Measurements from ENCODE around the gene SCD. TPM values are rescaled to one million over a fixed set of nuclear protein-coding genes. Genes with fewer than 3 reads are reported as not detected.

Gene SCD
- total and polyA plus RNA-seq, 9 of the 15 experiments (the other 6 are each of a cell fraction or from before 2014, with no cell fraction given) = 114 to 486 (median 188) TPM

GRCh38 chr10:100376656-100377055, 29.6 kb downstream of the SCD start (continued):
- TF ChIP-seq RCOR1 (IDR thresholded peaks at IDR 0.05; ENCODE audit: borderline replicate concordance in 1 of 2, low read depth in 2 of 2, low read length in 2 of 2) (0 out of 4 replicates have a peak, but pooled peaks of 1 of the 2 experiments have one; percentile 22), GATAD2B (IDR thresholded peaks at IDR 0.05; ENCODE audit: borderline replicate concordance) (peak; percentile 29; the same call in 1 of the 2 replicates)

GRCh38 chr10:100377830-100378229, 30.8 kb downstream of the SCD start:
- ATAC-seq (no peak), DNase-seq (ENCODE audit: extremely low read depth in 1 of 4, low spot score in 3 of 4) (no peak), FAIRE-seq (peak; percentile 26)
- H3K9me3 ChIP-seq (replicated peaks; ENCODE audit: control insufficient read depth, insufficient read depth, low read depth, low read length) = no peaks in the 10 kb centered on the region
- ChIA-PET CTCF (ENCODE audit: low intra/inter-chr PET ratio) (no interaction called here), POLR2A (interaction anchor here (1.4 kb wide), 1 partner anchor 14 kb away, joined by 3 read pairs; no protein-coding TSS in a partner anchor)
- peaks cover 4% of the 10 kb centered on the region; the same call in 2 of the 3 replicates for H3K36me3 ChIP-seq (ENCODE audit: control insufficient read depth, insufficient read depth, low read length)
- in situ Hi-C loops (cut with MboI) (no loop called here), intact Hi-C loops (cut with micrococcal nuclease) (no loop called here)
- no TSS peak for BruUV-seq (replicated peaks)
- no peak overlapping the region; a peak in 1 of 4 replicates for H3K9ac ChIP-seq (ENCODE audit: insufficient read depth in 1 of 2, low read depth in 2 of 2, low read length in 2 of 2)
- 70% methylated on average over 4 of the region's 5 CpGs for WGBS (ENCODE audit: insufficient coverage, low coverage, missing lambda C conversion rate)
- H3K4me3 ChIP-seq = no peak overlapping the region
- no peaks in the 10 kb centered on the region for H4K20me1 ChIP-seq (replicated peaks; ENCODE audit: control insufficient read depth, insufficient read depth, low read length)
- H3K4me2 ChIP-seq (ENCODE audit: insufficient read depth, low read length) = no peak overlapping the region
- peaks cover 3 to 12% of the 10 kb centered on the region in 2 experiments; a peak in 4 of 5 replicates for H3K4me1 ChIP-seq (replicated peaks in 1 of 2; ENCODE audit: control insufficient read depth in 2 of 2, insufficient read depth in 2 of 2, low read length in 2 of 2)
- H3K27ac ChIP-seq (ENCODE audit: extremely low read depth, low read depth, low read length) = no peak overlapping the region
- H2AFZ ChIP-seq (ENCODE audit: low read depth, low read length) = no peak overlapping the region
- no peak for TF ChIP-seq MED1 (CRISPR knock-in tag; IDR thresholded peaks at IDR 0.05; ENCODE audit: borderline replicate concordance)
- 0 out of 2 replicates have a peak, but pooled peaks have one; percentile 18 for TF ChIP-seq ATF3 (IDR thresholded peaks at IDR 0.05)
- TF ChIP-seq ATF3 (CRISPR knock-in tag; conservative IDR thresholded peaks at IDR 0.05) = no peak
- no peak for TF ChIP-seq BCL6 (CRISPR knock-in tag; IDR thresholded peaks at IDR 0.05)
- TF ChIP-seq, protein P1, sequence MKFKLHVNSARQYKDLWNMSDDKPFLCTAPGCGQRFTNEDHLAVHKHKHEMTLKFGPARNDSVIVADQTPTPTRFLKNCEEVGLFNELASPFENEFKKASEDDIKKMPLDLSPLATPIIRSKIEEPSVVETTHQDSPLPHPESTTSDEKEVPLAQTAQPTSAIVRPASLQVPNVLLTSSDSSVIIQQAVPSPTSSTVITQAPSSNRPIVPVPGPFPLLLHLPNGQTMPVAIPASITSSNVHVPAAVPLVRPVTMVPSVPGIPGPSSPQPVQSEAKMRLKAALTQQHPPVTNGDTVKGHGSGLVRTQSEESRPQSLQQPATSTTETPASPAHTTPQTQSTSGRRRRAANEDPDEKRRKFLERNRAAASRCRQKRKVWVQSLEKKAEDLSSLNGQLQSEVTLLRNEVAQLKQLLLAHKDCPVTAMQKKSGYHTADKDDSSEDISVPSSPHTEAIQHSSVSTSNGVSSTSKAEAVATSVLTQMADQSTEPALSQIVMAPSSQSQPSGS (CRISPR knock-in tag; IDR thresholded peaks at IDR 0.05) = no peak
- no peaks in the 10 kb centered on the region for H3K9me1 ChIP-seq (ENCODE audit: control insufficient read depth, insufficient read depth, low read length)
- no peaks in the 10 kb centered on the region for H3K27me3 ChIP-seq (ENCODE audit: control insufficient read depth in 2 of 2, insufficient read depth in 2 of 2, low read length in 2 of 2)
- H3K79me2 ChIP-seq (ENCODE audit: control insufficient read depth, insufficient read depth, low read length) = peaks cover 28% of the 10 kb centered on the region
